Prostate gland (tissue), 2 donors: ENCODE data around the gene BEND6. TPM values are rescaled to one million over a fixed set of nuclear protein-coding genes. Genes with fewer than 3 reads are reported as not detected.
A peak's percentile ranks its signal among the peaks of the same experiment; 100 is the strongest.
"Not testable (repeated sequence)": the region's sequence is repeated elsewhere in the genome, so short reads cannot be mapped to it uniquely, and the experiment has no call there.

Experiments used
- DNase-seq: peaks from one replicate; pipeline ENCODE4 v3.0.0-alpha.2; 2019; ENCODE audit warnings: low spot score
- H3K27ac ChIP-seq, 2 donors: fragments of 200-600 bp; sonication (generic); 2 replicates each; pipeline ENCODE4 v1.5.1; 2017 to 2019
- H3K27me3 ChIP-seq: fragments of 200-600 bp; sonication (generic); replicated peaks from 2 replicates; pipeline ENCODE4 v1.5.1; 2019; ENCODE audit not compliant: insufficient read depth
- H3K36me3 ChIP-seq, 2 donors: fragments of 200-600 bp; sonication (generic); 1 replicate in 1 of 2; 2 replicates in 1 of 2; pipeline versions ENCODE4 v1.5.1 to v1.8.1; 2017 to 2019
- H3K4me1 ChIP-seq: fragments of 200-600 bp; sonication (generic); replicated peaks from 2 replicates; pipeline ENCODE4 v1.5.1; 2019
- H3K4me3 ChIP-seq, 2 donors: fragments of 200-600 bp; sonication (generic); 2 replicates each; pipeline ENCODE4 v1.5.1; 2017 to 2019
- H3K9me3 ChIP-seq: fragments of 200-600 bp; sonication (generic); 2 replicates; pipeline ENCODE4 v1.5.1; 2017
- POLR2A ChIP-seq: fragments of 450-650 bp; IDR thresholded peaks from one replicate; pipeline ENCODE4 v1.6.1; 2016; ENCODE audit warnings: antibody characterized with exemption, mild to moderate bottlenecking
- POLR2AphosphoS5 ChIP-seq: sonication (generic); formaldehyde crosslinking; IDR thresholded peaks from one replicate; pipeline ENCODE4 v1.6.1; 2017; ENCODE audit warnings: antibody characterized with exemption
- WGBS: methylation state at CpG from one replicate; pipeline ENCODE4 v1.1.5; 2018; 5-methylcytosine and 5-hydroxymethylcytosine counted together
- intact Hi-C: fragments of 100-400 bp; cut with DNase I; formaldehyde crosslinking; loops from one replicate; pipeline ENCODE4 v1.14.2; 2022
- total RNA-seq, 2 donors: library from RNA; depleted of rRNA; stranded (reverse); fragments of >200 nt; gene quantifications; one replicate each; pipeline ENCODE4 v1.1.0, GENCODE V29; 2016
- TF ChIP-seq, protein P1 (sequence below), 4 experiments: fragments of 200-600 bp in 2 of 4; fragments of 450-650 bp in 2 of 4; sonication (generic) in 2 of 4; IDR thresholded peaks; 1 replicate in 3 of 4; 2 replicates in 1 of 4; pipeline ENCODE4 v1.5.1; 2016 to 2019; ENCODE audit warnings: antibody characterized with exemption in 4 of 4, mild to moderate bottlenecking in 2 of 4, moderate library complexity in 2 of 4

The BEND6 gene
- total RNA-seq, 2 donors from 2014 or later: 0.32 to 3.2 TPM

DNA sequence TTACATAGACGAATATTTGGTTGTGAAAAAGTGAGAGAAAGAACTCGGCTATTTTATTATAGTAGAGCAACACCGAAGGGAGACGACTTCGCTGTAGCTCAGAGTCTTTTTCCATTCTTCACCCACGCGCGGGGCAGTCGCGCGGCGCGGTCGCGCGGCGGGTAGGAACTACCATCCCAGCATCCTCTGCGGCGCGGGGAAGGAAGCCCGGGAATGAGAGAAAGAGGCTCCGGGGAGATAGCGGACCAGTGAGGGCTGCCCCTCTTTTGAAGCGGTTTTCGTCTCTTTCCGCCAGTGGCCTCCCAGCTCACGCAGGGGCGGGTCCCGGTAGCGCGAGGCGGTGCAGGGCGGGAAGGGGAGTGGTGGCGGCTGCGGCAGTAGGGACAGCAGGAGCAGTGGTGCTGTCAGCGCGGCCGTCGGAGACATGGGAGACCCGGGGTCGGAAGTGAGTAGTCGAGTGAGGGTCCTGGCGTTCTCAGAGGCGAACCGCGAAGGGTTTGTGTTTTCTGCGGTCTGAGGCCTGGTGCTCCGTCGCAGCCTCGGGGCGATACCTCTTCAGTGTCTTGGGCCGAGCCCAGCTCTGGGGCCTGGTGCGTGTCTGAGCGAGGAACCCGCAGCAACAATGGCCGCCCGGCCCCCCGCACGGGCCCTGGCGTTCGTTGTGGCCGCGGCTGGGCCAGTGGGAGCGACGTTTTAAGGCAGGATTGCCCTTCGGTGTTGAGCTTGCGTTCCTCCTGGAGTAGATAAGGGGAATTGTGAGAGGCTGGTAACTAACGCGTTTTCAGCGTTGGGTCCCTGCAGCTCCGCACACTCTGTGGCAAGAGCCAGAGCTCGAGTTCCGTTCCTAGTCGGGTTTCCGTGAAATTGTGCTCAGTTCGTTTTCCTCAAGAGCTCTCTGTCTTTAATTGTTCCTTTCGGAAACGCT, 91.7 kb downstream of the BEND6 start, which contains the start of gene KIAA1586:
Gene KIAA1586, plus strand, starts transcription at position 362 of the 925 bp plus-strand sequence. Its CDS starts 63 bp downstream, at position 425.
- H3K36me3 ChIP-seq, H3K27me3 ChIP-seq, H3K9me3 ChIP-seq, H3K4me1 ChIP-seq: not testable (repeated sequence)
- 0% methylated on average over 46 of the region's 78 CpGs for WGBS
- DNase-seq: peak; percentile 86
- Histone ChIP-seq H3K27ac (peak within 1 kb of the TSS; percentile 46 to 62), H3K4me3 (peak within 1 kb of the TSS; percentile 28 to 38)
- TF ChIP-seq POLR2AphosphoS5 (peak; percentile 90), POLR2A (peak; percentile 50)
- TF ChIP-seq, protein P1, sequence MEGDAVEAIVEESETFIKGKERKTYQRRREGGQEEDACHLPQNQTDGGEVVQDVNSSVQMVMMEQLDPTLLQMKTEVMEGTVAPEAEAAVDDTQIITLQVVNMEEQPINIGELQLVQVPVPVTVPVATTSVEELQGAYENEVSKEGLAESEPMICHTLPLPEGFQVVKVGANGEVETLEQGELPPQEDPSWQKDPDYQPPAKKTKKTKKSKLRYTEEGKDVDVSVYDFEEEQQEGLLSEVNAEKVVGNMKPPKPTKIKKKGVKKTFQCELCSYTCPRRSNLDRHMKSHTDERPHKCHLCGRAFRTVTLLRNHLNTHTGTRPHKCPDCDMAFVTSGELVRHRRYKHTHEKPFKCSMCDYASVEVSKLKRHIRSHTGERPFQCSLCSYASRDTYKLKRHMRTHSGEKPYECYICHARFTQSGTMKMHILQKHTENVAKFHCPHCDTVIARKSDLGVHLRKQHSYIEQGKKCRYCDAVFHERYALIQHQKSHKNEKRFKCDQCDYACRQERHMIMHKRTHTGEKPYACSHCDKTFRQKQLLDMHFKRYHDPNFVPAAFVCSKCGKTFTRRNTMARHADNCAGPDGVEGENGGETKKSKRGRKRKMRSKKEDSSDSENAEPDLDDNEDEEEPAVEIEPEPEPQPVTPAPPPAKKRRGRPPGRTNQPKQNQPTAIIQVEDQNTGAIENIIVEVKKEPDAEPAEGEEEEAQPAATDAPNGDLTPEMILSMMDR (IDR thresholded peaks at IDR 0.05): peak in 2 of 4 experiments; percentile 5 to 19
- intact Hi-C loops: loop anchor here (5.0 kb wide), 1 partner anchor 271 kb away; the partner anchor contains the start of gene PRIM2

GRCh38 chr6:57047257-57047585, 92.3 kb downstream of the BEND6 start:
- not testable (repeated sequence) for DNase-seq, H3K36me3 ChIP-seq, H3K4me1 ChIP-seq, H3K4me3 ChIP-seq, H3K9me3 ChIP-seq, H3K27ac ChIP-seq, H3K27me3 ChIP-seq
- WGBS: no CpG with 5 or more reads among the region's 5 CpGs
- intact Hi-C loops: loop anchor here (5.0 kb wide), 1 partner anchor 270 kb away; the partner anchor contains the start of gene PRIM2

DNA sequence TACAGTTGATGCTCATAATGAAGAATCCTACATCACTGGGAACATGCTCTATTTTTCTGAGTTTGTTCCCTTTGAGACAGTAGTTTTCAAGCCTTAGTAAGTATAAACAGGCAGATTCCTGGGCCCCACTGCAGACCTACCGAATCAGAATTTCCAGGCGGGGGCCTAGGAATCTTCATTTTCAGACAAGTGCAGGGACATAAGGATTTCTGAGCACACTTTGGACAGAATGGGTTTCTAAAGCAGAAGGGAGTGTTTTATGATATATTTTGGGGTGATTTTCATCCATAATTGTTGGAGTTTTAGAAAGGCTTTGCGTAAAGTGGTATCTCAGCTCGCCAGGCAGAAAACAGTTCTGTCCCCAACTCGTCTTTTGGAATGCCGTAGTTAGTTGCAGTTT, 93.0 kb downstream of the BEND6 start:
- H3K4me3 ChIP-seq, H3K27me3 ChIP-seq, H3K27ac ChIP-seq, H3K36me3 ChIP-seq, H3K9me3 ChIP-seq, DNase-seq, H3K4me1 ChIP-seq: not testable (repeated sequence)
- intact Hi-C loops: loop anchor here (5.0 kb wide), 1 partner anchor 269 kb away; the partner anchor contains the start of gene PRIM2
- WGBS: 75% methylated on average over 6 of the region's 6 CpGs

GRCh38 chr6:57048577-57048976, 93.7 kb downstream of the BEND6 start:
- no peaks in the 10 kb centered on the region for H3K27me3 ChIP-seq
- H3K4me3 ChIP-seq: no peak overlapping the region
- H3K36me3 ChIP-seq: peaks cover 0 to 3% of the 10 kb centered on the region in 2 donors
- no peak for TF ChIP-seq POLR2AphosphoS5
- TF ChIP-seq, protein P1 (IDR thresholded peaks at IDR 0.05): no peak
- no peak for TF ChIP-seq POLR2A
- H3K27ac ChIP-seq: no peak overlapping the region
- H3K9me3 ChIP-seq: no peaks in the 10 kb centered on the region
- H3K4me1 ChIP-seq: no peaks in the 10 kb centered on the region
- intact Hi-C loops: loop anchor here (5.0 kb wide), 1 partner anchor 269 kb away; the partner anchor contains the start of gene PRIM2
- DNase-seq: no peak
- 67% methylated on average over 5 of the region's 5 CpGs for WGBS

- Histone ChIP-seq H3K9me3 (no peaks in the 10 kb centered on the region), H3K36me3 (no peaks in the 10 kb centered on the region), H3K4me3 (no peak overlapping the region), H3K4me1 (no peaks in the 10 kb centered on the region), H3K27ac (no peak overlapping the region), H3K27me3 (no peaks in the 10 kb centered on the region)
- TF ChIP-seq, protein P1 (IDR thresholded peaks at IDR 0.05): no peak
- TF ChIP-seq POLR2A (no peak), POLR2AphosphoS5 (no peak)
- DNase-seq: no peak
- WGBS: 87% methylated on average over 3 of the region's 3 CpGs
- intact Hi-C loops: no loop called here
These were observed 108.9 kb downstream of the BEND6 start for GRCh38 chr6:57063847-57064246.

DNA sequence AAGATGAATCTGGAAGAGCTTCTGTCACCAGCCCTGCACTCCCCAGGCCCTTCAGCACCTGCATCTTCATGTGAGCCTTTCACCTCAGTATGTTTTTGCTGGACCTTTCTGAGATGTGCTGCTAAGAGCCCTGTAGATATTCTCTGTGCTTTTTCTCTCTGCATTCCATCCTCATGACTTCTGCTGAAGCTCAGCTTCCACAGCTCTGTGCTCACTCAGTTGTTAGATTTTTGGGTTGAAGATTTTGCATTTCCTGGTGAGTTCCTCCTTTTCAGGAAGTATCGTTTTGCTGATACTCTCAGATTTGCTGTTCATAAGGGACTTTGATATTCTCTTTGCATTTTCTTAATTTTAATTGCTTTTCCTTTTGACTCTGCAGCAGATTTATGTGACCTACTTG, 109.9 kb downstream of the BEND6 start:
- no peak for DNase-seq
- 76% methylated on average over 1 of the region's 1 CpG for WGBS
- Histone ChIP-seq H3K36me3 (no peaks in the 10 kb centered on the region), H3K27me3 (no peaks in the 10 kb centered on the region), H3K9me3 (no peaks in the 10 kb centered on the region), H3K4me3 (no peak overlapping the region), H3K27ac (no peak overlapping the region), H3K4me1 (no peaks in the 10 kb centered on the region)
- intact Hi-C loops: no loop called here
- no peak for TF ChIP-seq POLR2AphosphoS5
